IPS DF 19.7 (cell line): ENCODE data around the gene IGSF8.

Experiments used
- DNase-seq: peaks from one replicate; pipeline ENCODE4 v3.0.0-alpha.2; 2013; ENCODE audit warnings: low read depth, low spot score

Gene IGSF8

GRCh38 chr1:160097911-160098851 lies at the start of gene IGSF8:
Gene IGSF8, minus strand, starts transcription at chr1:160098619. Its CDS starts 147 bp downstream, at chr1:160098472.
- no peak for DNase-seq

- DNase-seq, result no peak
Observed at GRCh38 chr1:160148121-160148520, 49.7 kb upstream of the IGSF8 start.

- DNase-seq, result no peak
Observed at GRCh38 chr1:160146107-160146506, 47.7 kb upstream of the IGSF8 start.

- no peak for DNase-seq
Observed at GRCh38 chr1:160144921-160145320, 46.5 kb upstream of the IGSF8 start.

GRCh38 chr1:160143695-160144094 lies 45.3 kb upstream of the IGSF8 start:
- DNase-seq, result no peak

- DNase-seq, result no peak
Observed at GRCh38 chr1:160139840-160140239, 41.4 kb upstream of the IGSF8 start.

- no peak for DNase-seq
Observed at GRCh38 chr1:160137216-160137862, 38.9 kb upstream of the IGSF8 start.

- DNase-seq, result no peak
Observed at GRCh38 chr1:160136926-160137200, 38.4 kb upstream of the IGSF8 start.

- DNase-seq, result no peak
Observed at GRCh38 chr1:160136121-160136925, 37.9 kb upstream of the IGSF8 start.

- DNase-seq, result no peak
Observed at GRCh38 chr1:160134791-160135572, 36.6 kb upstream of the IGSF8 start.

GRCh38 chr1:160133990-160134770 lies 35.8 kb upstream of the IGSF8 start:
- no peak for DNase-seq

- no peak for DNase-seq
Observed at GRCh38 chr1:160131803-160132565, 33.6 kb upstream of the IGSF8 start.

GRCh38 chr1:160130939-160131338 lies 32.5 kb upstream of the IGSF8 start:
- DNase-seq, result no peak

GRCh38 chr1:160130486-160130885 lies 32.1 kb upstream of the IGSF8 start:
- DNase-seq, result no peak

GRCh38 chr1:160129966-160130365 lies 31.5 kb upstream of the IGSF8 start:
- DNase-seq, result no peak

GRCh38 chr1:160129558-160129957 lies 31.1 kb upstream of the IGSF8 start:
- DNase-seq, result no peak

GRCh38 chr1:160129046-160129445 lies 30.6 kb upstream of the IGSF8 start:
- no peak for DNase-seq

- no peak for DNase-seq
Observed at GRCh38 chr1:160128636-160129035, 30.2 kb upstream of the IGSF8 start.

- DNase-seq, result no peak
Observed at GRCh38 chr1:160127865-160128523, 29.6 kb upstream of the IGSF8 start.
